ENCODE measurements around the gene CERS2.
A peak's percentile ranks its signal among the peaks of the same experiment; 100 is the strongest.

The CERS2 gene, protein sequence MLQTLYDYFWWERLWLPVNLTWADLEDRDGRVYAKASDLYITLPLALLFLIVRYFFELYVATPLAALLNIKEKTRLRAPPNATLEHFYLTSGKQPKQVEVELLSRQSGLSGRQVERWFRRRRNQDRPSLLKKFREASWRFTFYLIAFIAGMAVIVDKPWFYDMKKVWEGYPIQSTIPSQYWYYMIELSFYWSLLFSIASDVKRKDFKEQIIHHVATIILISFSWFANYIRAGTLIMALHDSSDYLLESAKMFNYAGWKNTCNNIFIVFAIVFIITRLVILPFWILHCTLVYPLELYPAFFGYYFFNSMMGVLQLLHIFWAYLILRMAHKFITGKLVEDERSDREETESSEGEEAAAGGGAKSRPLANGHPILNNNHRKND

DNA sequence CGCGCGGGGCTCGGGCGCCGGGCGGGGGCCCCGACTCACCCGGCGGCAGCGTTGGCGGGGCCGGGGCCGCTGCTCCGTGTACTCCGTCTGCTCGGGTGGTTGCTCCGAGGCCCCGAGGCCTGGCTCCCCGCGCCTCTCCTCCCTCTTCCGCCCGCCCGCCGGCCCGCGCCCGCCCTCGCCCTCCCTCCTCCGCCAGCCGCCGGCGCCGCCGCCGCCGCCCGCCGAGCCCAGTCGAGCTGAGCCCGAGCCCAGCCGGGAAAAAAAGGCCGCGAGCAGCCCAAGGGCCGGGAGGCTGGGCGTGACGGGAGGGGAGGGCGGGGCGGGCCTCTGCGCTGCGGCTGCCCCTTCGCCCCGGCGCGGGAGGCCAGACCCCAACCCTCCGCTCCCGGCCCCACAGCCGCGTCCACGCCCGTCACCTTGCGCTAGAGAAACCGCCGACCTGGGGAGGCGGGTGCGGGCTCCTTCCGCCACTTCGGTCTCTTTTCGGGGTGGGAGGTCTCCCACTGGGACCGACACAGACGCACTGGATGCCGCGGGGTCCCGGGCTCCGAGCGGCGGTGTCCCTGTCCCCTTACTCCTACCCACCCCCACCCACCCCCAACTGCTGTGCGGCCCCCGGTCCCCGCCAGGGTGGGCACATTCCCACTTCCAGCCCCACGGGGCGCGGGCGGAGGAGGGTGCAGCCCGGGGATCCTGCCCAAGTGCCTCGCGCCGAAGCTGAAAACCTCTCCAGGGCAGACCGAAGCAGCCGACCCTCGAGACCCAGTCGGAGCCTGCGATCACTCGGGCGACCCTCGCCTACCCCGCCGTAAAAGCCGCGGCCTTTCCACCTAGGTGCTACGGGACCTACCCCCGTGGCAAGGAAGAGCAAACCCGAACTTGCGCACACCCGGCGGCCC, at the start of gene CERS2:
CERS2 (minus strand) TSS at position 256 of the 899 bp plus-strand sequence. CDS start 5,745 bp downstream, outside the sequence.
- peak; percentile 79 for DNase-seq (ENCODE audit: low spot score)

DNA sequence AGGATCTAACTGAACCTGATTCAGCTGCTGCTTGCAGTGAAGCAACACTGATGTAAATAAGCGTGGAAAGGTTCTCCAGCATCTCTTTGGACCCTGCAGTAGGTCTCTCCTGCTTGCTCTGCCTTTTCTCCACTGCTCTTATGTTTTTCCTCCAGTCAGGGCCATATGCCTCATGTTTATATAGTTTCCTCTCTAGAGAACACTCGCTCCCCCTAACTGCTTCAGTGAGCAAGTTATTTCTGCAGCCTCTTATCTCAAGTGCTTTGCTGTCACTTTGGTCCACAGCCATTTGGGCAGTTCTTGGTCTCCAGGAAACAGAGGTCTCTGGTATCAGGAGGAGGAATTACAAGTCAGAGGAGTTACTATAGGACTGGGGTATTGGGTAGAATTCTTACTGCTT, 38.9 kb upstream of the CERS2 start:
- DNase-seq (ENCODE audit: low spot score): no peak

DNA sequence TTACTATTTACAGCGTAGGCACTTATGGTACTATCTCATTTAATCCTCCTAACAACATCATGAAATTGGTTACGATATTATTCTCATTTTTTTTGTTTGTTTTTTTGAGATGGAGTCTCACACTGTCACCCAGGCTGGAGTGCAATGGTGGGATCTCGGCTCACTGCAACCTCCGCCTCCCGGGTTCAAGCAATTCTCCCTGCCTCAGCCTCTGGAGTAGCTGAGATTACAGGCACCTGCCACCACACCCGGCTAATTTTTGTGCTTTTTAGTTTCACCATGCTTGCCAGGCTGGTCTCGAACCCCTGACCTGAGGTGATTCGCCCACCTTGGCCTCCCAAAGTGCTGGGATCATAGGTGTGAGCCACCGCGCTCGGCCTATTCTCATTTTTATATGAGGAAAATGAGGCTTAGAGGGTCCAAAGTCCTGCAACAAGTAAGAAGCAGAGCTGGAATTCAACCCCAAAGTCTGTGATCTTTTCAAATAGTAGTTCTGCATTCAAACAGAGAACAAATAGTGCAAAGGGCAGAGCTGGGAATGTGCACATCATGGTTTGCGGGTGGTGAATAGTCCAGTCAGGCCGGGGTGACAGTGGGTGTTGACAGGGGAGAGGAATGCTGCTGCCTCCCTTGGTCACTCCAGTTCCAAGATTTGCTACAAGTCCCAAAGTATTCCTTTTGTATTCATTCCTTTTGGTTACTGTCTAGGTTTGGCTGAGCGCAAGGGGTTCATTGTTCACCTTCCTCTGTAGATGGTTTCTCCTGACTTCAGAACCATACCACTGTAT, 38.2 kb upstream of the CERS2 start:
- DNase-seq (ENCODE audit: low spot score): peak; percentile 61

DNA sequence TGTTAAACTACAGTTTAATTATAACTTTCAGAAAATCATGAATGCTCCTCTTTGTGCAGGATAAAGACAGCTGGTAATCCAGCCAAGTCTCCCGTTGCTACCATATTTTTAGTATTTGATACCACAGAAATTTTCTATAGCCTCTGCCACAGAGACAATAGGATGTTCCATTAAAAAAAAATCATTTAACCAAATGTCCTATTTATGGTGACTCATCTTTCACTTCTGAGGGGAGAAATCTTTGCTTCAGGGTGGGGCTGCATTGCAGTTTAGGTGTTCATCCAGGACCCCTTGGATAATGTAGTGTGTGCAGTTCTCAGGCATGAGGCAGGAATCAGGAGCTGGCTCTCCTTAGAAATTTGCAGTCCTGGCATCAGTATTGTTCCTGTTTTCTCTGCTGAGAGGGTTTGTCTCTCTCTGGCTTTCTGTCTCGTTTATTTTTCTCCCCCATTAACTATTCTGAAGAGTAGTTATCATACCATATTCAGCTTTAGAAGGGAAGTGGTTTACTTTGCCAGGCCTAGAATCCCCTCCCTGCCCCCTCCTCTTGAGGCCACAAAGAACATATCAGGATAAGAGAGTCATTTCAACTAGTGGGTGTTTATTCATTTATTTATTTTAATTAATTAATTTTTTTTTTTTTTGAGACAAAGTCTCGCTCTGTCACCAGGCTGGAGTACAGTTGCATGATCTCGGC, 36.7 kb upstream of the CERS2 start:
- no peak for DNase-seq (ENCODE audit: low spot score)

DNA sequence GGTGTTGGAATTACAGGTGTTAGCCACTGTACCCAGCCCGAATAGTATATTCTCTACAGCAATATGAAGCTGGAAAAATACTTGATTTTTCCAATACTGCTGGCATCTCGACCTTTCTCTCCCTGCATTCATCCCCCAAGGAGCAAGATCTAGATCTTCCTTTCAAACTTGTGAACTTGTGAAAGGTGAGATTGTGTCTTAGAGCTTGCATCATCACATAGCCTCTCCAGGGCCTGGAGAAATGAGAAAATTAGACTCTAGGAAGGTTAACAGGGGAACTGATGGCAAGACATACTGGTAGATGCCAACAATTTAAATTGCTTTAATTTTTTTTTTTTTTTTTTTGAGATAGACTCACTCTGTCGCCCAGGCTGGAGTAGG, 35.7 kb upstream of the CERS2 start:
- DNase-seq (ENCODE audit: low spot score): no peak

DNA sequence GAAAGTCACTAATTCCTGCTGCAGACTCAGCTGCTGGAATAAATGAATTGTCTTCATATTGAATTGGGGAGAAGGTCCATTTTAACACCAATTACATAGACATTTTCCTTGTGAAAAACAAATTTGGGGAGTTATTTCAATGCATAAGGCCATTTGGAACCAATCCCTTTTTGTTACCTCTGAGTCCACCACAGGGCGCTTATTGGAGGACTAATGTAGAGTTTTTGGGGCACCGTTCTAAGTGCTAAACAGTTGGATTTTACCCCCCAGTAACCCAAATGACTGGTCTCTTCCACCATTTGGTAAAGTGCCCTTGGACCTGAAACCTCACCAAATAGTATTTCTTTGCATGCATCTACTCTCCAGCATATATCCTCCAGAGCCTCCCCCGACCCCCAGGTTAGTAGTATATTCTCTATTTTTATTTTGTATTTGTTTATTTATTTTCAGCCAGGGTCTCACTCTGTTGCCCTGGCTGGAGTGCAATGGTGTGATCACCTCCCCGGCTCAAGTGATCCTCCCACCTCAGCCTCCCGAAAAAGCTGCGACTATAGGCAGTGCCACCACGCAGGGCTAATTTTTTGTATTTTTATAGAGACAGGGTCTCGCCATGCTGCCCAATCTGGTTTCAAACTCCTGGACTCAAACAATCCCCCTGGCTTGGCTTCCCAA, 35.2 kb upstream of the CERS2 start:
- no peak for DNase-seq (ENCODE audit: low spot score)

DNA sequence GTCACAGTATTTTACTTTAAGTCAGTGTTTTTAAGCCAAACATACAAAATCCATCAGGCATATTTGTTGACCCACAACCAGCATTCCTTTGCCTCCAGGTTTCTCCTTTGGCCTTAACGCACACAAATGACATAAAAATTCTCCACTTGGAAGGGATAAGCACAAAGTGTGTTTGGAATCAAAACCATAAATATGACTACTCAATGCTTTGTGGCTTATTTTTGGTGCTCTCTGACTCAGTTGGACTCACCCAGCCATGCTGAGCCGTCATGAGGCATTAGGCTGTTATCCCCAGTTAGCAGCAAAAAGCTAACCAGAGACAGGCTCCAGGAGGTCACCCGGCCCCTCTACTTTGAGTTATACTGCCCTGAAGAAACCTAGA, 34.6 kb upstream of the CERS2 start:
- DNase-seq (ENCODE audit: low spot score): no peak

DNA sequence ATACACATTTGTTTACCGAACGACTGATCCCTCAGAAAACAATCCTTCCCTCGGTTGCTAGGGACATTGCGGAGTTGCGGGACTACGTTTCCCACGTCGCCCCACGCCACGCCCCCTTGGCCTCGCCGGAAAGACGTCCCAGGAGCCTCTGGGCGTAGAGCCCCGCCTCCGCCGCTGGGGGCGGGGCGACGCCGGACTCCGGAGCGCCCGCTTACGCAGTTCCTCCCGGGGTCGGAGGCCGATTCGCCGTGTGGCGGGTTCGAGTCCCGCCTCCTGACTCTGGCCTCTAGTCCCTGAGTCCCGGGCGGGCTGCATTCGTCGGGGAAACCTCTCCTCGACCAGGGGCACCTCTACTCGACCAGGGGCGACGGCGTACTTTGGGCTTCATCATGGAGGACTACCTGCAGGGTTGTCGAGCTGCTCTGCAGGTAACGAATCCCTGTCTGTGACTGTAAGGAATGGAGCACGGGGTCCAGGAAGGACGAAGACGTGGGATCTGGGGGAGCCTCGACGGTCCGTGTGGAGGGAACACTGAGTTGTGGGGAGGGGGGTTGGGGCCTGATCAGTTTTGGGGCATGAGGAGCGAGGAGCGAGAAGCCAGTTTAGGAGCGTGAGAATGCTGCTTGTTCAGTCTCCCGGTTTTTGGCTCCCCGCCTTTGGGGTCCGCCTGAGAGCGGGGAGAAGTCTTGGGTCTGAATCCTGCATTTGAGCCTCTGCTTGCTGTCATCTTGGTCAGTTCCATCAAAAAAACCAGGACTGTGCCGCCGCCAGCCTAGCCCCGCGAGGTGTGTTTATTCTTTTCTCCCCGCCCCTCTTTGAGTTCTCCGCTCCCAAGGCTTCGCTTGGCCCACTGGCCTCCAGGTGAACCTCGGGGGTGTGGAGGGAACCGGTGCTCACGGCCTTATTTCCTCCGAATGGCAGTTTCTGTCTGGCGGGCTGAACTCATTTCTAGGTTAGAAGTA, 33.9 kb upstream of the CERS2 start, which contains the start of gene PRUNE1:
PRUNE1 (plus strand) TSS at position 206 of the 962 bp plus-strand sequence; CDS start at position 390, 184 bp downstream.
- peak; percentile 88 for DNase-seq (ENCODE audit: low spot score)

DNA sequence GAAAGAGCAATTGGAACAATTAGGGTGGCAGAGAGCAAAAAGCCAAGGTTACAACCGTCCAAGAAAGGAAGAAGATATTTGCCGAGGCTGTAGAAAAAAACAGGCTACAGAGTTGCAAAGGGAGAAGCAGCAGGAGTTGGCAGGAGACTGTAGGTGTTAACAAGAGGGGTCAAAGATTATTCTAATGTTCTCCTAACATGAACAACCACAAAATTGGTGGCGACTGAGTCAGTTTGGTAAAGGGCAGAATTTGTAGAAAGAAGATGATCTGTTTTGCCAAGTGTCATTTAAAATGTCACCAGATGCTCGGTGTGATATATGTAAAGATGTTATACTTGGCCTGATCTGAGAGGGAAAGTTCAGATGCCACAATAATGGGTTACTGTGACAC, 33.2 kb upstream of the CERS2 start:
- DNase-seq (ENCODE audit: low spot score): no peak

DNA sequence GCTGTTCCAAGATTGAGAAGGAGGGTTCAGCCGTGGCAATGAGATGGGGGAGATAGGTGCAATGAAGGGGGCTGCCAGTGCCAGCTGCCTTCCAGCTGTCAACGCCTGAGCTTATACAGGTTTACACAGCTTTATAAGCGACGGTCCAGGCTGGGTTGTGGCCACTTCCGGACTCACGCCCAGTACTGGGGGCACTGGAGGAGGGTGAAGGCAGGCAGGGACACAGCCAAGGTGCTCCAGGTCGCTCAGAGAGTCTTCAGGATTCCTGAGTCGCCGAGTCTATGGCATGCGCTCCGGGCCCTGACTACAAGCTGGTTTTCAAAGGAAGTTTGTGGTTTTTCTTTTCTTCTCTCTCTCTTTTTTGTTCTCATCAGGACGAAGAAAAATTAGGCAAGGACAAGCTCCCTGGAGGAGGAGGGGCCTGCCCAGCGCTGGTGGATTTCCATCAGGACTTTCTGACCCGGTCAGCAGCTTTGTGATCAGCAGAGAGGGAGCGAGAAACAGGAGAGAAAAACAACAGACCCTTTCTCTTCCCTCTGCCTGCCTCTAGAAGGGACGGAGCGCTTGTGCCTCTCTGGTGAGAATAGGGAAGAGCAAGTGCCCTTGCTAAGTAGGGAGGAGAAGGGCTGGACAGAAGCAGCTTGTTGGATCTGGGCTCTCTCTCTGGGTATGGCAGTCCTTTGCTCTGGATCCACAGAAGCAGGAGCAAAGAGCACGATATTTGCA, 31.9 kb upstream of the CERS2 start, which contains the start of gene MINDY1:
MINDY1 (minus strand) TSS at position 576 of the 726 bp plus-strand sequence. CDS start 4,285 bp downstream, outside the sequence.
- peak; percentile 73 for DNase-seq (ENCODE audit: low spot score)

DNA sequence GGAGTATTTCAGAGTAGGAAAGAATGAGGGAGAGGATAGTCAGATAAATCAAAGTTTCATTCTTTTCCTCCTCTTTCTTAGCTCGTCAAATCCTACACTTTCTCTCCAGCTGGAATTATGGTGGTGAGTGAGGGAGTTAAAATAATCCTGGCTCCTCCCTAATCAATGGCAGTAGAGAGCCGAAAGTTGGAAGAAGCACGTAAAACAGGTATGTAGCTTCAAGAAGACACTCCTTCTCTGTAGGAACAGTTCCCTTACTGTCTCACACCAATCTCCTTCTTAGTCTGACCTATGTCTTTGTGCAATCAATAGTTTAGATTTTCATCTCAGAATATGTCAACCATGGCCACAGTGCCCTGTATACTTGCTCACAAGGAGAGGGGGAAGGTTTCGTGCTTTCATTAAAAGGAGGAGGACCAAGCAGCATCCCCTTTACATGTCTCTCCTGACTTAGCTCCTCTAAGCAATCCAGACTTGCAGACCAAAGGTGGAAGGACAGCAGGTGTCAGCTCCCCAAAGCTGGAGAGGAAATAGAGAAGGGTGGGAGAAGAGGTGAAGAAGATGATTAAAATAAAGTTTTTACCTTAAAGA, 31.2 kb upstream of the CERS2 start:
- no peak for DNase-seq (ENCODE audit: low spot score)

DNA sequence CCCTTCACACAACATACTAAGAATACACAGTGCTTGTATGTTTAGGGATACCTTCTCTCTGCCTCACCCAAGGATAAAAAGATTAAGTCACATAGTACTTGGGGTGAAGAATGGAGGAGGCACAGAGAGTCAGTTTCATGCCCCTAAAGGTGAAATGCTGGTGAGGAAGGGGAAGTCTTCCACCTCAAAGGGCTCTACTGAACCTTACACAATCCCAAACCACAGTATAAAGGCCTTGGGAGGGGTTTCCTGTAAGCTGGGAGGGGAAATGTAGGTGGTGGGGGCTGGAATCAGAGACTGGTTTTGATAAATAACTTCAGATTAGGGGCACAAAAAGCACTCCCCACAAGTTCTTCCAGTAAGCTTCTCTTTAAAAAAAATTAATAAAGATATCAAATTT, 28.5 kb upstream of the CERS2 start:
- DNase-seq (ENCODE audit: low spot score): no peak

DNA sequence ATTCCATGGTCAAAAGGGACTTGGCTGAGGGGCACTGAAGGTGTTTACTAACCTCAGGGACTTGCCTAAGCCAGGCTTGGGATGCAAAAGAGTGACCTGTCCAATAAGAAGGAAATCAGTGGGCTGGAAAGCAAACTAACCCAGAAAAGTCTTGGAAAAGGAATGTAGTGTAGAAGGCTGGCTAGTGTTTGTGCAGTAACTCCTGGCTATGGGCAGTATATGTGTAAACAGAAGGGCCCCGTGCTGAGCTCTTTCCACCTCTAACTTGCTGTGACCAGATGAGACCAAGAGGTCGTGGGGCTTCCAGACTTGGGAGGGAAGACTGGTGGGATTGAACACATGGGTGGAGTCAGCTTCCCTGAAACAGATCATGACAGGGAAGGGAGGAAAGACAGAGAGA, 28.0 kb upstream of the CERS2 start:
- DNase-seq (ENCODE audit: low spot score): no peak

DNA sequence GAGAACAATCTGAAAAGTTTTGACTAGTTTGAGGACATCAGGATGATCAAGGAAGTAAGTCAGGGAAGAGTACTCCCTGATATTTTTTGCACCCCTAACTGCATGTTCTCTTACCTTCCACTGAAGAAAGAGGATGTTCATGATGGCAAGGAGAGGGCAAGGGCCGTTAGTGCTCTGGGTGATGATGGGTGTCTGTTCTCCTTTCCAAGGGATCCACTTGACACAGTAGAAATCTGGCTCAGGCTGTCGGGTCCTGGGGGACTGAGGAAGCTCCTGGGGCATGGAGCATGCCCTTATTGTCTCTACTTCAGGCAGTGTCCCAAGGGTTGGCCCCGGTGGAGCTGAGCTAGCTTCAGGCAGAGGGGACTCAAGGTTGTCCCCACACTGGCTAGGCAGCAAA, 27.4 kb upstream of the CERS2 start:
- DNase-seq (ENCODE audit: low spot score): no peak

DNA sequence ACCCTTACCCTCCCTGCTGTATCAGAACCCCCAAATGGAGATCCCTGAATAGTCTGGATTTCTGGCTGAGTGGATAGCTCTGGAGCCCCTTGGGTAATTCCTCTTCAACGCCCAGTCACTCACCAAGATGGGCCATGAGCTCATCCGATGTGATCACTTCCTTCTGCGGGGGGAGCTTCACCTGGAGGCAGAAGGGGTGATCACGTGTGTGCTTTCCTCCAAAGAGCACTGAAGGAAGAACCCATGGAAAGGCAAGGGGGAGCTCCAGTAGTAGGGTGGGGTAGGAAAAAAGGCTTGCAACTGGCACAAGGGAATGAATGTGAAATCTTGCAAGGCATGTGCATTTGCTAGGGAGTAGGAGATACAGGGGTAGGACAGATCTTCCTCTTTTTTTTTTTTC, 27.0 kb upstream of the CERS2 start:
- no peak for DNase-seq (ENCODE audit: low spot score)

DNA sequence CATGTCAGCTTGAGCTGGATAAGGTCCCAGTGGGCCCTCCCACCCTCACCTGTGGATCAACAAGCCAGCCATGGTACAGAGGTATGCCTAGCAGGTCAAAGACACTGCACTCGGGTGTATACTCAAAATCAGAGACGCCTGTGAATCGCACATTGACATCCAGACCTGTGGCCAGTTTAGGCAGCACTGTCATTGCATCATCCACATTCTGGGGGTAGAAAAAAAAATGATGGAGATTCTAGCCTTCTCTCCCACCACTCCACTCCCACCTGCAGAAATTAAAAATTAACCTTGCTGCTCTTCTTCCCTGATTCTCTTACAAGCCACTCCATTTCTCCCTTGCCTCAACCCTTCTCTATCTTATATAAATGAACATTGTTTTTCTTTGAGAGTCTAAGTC, 25.8 kb upstream of the CERS2 start:
- no peak for DNase-seq (ENCODE audit: low spot score)

DNA sequence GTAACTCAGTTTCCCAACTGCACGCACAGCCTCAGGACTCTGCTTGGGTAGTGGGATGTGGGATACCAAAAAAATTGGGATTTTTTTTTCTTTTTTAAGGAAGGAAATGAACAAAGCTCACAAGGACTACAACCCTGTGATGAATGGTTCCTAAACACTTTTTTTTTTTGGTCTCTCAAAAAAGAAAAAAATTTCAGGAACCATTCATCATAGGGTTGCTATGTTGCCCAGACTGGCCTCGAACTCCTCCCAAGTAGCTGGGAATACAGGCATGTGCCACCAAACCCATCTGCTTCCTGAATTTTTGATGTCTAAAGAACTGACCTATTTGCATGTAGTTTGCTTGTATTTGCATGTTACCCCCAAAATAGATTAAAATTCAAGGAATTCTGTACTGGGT, 25.3 kb upstream of the CERS2 start:
- DNase-seq (ENCODE audit: low spot score): no peak

DNA sequence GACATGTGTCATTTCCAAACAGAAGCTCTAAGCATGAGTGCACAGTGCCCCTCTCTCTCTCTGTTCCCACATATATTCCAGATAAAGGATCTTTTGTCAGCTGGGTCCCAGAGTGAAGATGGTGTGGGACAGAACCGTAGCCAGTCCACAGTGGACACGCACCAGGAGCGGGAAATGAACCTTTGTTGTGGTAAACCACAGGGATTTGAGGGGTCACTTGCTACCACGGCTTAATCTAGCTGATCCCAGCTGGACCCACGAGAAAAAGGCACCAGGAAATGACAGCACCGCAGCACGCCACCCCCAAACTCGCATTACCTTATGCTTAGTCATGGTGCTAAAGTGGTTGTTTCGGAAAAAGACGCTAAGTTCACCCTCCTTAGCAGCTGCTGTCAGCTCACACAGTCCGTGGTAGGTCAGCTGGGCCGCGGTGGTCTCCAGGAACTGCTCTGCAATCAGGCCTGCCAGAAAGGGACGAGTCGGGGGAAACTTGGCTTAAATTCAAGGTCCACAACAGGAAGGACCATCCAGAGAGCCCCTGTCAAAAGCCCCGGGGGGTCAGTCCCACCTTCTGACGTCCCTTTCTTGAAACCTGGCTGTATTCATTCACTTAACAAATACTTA, 24.5 kb upstream of the CERS2 start:
- DNase-seq (ENCODE audit: low spot score): no peak

All from HuH-7 (cell line).